ENCODE measurements around the gene AADACL4. TPM values are rescaled to one million over a fixed set of nuclear protein-coding genes. Genes with fewer than 3 reads are reported as not detected.

The AADACL4 gene
- total and polyA plus RNA-seq, 10 donors, result 0.04 to 0.32 (median 0.26) TPM; not detected in 6

DNA sequence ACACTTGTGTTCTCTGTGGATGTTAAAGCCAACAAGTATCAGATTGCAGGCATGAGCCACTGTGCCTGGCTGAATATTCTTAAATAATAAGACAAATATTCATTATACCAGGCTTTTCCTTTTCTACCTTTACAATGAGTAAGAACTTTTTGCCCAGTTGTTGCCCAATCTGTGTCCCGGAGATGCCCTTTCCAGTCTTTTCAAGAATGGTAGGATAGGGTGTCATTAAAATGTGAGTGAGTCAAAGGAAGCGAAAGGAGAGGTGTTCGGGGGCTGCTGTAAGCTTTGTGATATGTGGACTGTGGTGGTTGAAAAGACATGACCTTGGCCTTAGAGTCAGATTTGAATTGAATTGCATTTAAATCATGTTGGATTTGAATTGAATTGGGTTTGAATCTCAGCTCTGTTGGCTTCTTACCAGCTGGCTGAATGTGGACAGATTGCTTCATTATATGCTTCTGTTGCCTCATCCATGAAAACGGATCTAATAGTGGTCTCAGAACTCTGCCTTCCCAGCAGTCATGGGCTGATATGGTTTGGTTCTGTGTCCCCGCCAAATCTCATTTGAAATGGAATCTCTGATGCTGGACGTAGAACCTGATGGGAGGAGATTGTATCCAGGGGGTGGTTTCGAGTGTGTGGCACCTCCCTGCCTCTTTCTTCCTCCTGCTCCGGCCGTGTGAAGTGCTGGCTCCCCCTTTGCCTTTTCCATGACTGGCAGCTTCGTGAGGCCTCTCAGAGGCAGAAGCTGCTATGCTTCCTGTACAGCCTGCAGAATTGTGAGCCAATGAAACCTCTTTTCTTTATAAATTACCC is 49.3 kb downstream of the AADACL4 start:
- no peaks in the 10 kb centered on the region for H3K9me3 ChIP-seq
- no peak for DNase-seq

DNA sequence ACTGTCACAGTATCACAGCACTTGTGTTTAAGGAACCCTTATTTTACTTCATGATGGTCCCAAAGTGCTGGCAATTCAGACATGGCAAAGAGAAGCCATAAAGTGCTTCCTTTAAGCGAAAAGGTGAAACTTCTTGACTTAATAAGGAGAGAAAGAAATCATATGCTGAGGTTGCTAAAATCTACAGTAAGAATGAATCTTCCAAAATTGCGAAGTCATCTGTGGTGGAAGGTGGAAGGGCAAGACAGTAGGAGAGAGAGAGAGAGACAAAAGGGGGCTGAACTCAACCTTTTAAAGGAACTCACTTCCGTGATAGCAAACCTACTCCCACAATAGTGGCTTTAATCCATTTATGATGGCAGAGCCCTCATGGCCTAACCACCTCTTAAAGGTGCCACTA is 52.8 kb downstream of the AADACL4 start:
- no peaks in the 10 kb centered on the region for H3K36me3 ChIP-seq
- intact Hi-C loops (cut with DNase I; ENCODE audit: low total_unique reads), result no loop called here
- H3K9me3 ChIP-seq, result peaks cover 0 to 3% (median 0%) of the 10 kb centered on the region in 8 donors
- no peak overlapping the region for H3K4me3 ChIP-seq
- H3K27ac ChIP-seq, result no peak overlapping the region
- WGBS, 5 donors, result 79 to 90% (median 81%) methylated on average over 3 of the region's 3 CpGs
- peaks cover 0 to 12% (median 0%) of the 10 kb centered on the region in 7 donors for H3K27me3 ChIP-seq (replicated peaks in 1 of 7)
- H3K4me1 ChIP-seq, result no peaks in the 10 kb centered on the region
- no peak for DNase-seq
- TF ChIP-seq, protein P1, sequence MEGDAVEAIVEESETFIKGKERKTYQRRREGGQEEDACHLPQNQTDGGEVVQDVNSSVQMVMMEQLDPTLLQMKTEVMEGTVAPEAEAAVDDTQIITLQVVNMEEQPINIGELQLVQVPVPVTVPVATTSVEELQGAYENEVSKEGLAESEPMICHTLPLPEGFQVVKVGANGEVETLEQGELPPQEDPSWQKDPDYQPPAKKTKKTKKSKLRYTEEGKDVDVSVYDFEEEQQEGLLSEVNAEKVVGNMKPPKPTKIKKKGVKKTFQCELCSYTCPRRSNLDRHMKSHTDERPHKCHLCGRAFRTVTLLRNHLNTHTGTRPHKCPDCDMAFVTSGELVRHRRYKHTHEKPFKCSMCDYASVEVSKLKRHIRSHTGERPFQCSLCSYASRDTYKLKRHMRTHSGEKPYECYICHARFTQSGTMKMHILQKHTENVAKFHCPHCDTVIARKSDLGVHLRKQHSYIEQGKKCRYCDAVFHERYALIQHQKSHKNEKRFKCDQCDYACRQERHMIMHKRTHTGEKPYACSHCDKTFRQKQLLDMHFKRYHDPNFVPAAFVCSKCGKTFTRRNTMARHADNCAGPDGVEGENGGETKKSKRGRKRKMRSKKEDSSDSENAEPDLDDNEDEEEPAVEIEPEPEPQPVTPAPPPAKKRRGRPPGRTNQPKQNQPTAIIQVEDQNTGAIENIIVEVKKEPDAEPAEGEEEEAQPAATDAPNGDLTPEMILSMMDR (IDR thresholded peaks at IDR 0.05 in 8 of 11, conservative IDR thresholded peaks at IDR 0.05 in 3 of 11), result no peak
- TF ChIP-seq POLR2AphosphoS5 (IDR thresholded peaks at IDR 0.05) (no peak), POLR2A (IDR thresholded peaks at IDR 0.05) (no peak)

More for the DNA sequence above, 49.3 kb downstream of the AADACL4 start:
- H3K27ac ChIP-seq, result no peak overlapping the region
- no peaks in the 10 kb centered on the region for H3K36me3 ChIP-seq
- WGBS, 5 donors, result 60 to 76% (median 64%) methylated on average over 10 of the region's 10 CpGs
- TF ChIP-seq POLR2AphosphoS5 (IDR thresholded peaks at IDR 0.05), result no peak
- no peaks in the 10 kb centered on the region for H3K4me1 ChIP-seq
- intact Hi-C loops (cut with DNase I; ENCODE audit: low total_unique reads), result no loop called here
- H3K4me3 ChIP-seq, result no peak overlapping the region
- H3K27me3 ChIP-seq (replicated peaks in 1 of 7), result peaks cover 0 to 5% (median 0%) of the 10 kb centered on the region in 7 donors

GRCh38 chr1:12697397-12697796 is 53.5 kb downstream of the AADACL4 start:
- WGBS, 5 donors, result 77 to 90% (median 89%) methylated on average over 3 of the region's 3 CpGs
- DNase-seq, result no peak
- Histone ChIP-seq H3K4me3 (no peak overlapping the region), H3K4me1 (no peaks in the 10 kb centered on the region), H3K9me3 (peaks cover 0 to 5% (median 0%) of the 10 kb centered on the region in 8 donors), H3K36me3 (no peaks in the 10 kb centered on the region), H3K27ac (no peak overlapping the region), H3K27me3 (replicated peaks in 1 of 7) (peaks cover 0 to 16% (median 0%) of the 10 kb centered on the region in 7 donors)
- intact Hi-C loops (cut with DNase I; ENCODE audit: low total_unique reads), result no loop called here
- TF ChIP-seq POLR2A (IDR thresholded peaks at IDR 0.05), result no peak
- TF ChIP-seq POLR2AphosphoS5 (IDR thresholded peaks at IDR 0.05), result no peak
- TF ChIP-seq, protein P1 (IDR thresholded peaks at IDR 0.05 in 8 of 11, conservative IDR thresholded peaks at IDR 0.05 in 3 of 11), result no peak

DNA sequence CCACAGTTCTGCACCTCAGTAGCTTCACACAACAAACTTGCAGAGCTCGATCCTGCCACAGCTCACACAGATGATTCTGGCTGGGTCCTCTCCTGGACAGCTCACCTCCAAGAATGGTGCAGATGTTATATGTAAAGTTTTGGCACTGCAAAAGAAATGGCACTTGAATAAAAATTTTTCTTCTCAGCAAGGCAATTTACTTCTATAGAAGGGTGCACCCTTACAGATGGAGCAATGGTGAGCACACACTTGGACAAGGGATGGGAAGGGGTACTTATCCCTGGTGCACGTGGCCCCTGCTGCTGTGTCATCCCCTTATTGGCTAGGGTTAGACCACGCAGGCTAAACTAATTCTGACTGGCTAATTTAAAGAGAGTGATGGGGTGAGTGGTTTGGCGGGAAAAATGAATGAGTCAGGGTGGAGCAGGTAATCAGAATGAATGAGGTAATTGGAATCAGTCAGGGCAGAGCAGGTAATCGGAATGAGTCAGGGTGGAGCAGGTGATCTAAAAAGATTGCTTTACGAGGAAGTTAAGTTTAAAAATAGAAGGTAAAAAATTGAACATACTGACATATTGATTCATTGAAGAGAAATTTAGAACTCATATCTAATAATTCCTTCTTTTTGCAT is 60.1 kb downstream of the AADACL4 start:
- intact Hi-C loops (cut with DNase I; ENCODE audit: low total_unique reads), result no loop called here
- 68 to 90% (median 80%) methylated on average over 6 of the region's 6 CpGs for WGBS, 5 donors
- no peak overlapping the region for H3K4me3 ChIP-seq
- H3K9me3 ChIP-seq, result peaks cover 0 to 34% (median 25%) of the 10 kb centered on the region in 8 donors
- no peak overlapping the region for H3K27ac ChIP-seq
- TF ChIP-seq POLR2AphosphoS5 (IDR thresholded peaks at IDR 0.05), result no peak
- no peak for TF ChIP-seq POLR2A (IDR thresholded peaks at IDR 0.05)
- TF ChIP-seq, protein P1 (IDR thresholded peaks at IDR 0.05 in 8 of 11, conservative IDR thresholded peaks at IDR 0.05 in 3 of 11), result no peak
- H3K36me3 ChIP-seq, result no peaks in the 10 kb centered on the region
- no peaks in the 10 kb centered on the region for H3K4me1 ChIP-seq
- peaks cover 0 to 21% (median 0%) of the 10 kb centered on the region in 7 donors for H3K27me3 ChIP-seq (replicated peaks in 1 of 7)
- DNase-seq, result no peak

Data from spleen (tissue), 11 donors.